MG63 (cell line): ENCODE results near the gene IQCE. TPM values are rescaled to one million over a fixed set of nuclear protein-coding genes. Genes with fewer than 3 reads are reported as not detected.
"Not testable (repeated sequence)": the region's sequence is repeated elsewhere in the genome, so short reads cannot be mapped to it uniquely, and the experiment has no call there.

Experiments
- DNase-seq: peaks from one replicate; pipeline ENCODE4 v3.0.0-alpha.2; 2020
- H3K27me3 ChIP-seq: fragments of 250-450 bp; sonication (Bioruptor Pico); 2 replicates; pipeline ENCODE4 v1.5.1; 2020; ENCODE audit warnings: mild to moderate bottlenecking, moderate library complexity
- H3K36me3 ChIP-seq: fragments of 250-450 bp; sonication (Bioruptor Pico); 2 replicates; pipeline ENCODE4 v1.5.1; 2020; ENCODE audit warnings: mild to moderate bottlenecking, moderate library complexity
- H3K4me3 ChIP-seq: fragments of 250-450 bp; sonication (Bioruptor Pico); 2 replicates; pipeline ENCODE4 v1.5.1; 2020; ENCODE audit warnings: mild to moderate bottlenecking, moderate library complexity
- H3K9me3 ChIP-seq: fragments of 250-450 bp; sonication (Bioruptor Pico); 2 replicates; pipeline ENCODE4 v1.5.1; 2020; ENCODE audit warnings: mild to moderate bottlenecking, moderate library complexity
- total RNA-seq: library from RNA; depleted of rRNA; stranded (reverse); fragments of >200 nt; shearing (Covaris generic); gene quantifications from 2 replicates; pipeline ENCODE4 v1.2.3, GENCODE V29; 2014; ENCODE audit warnings: low replicate concordance

IQCE gene
- total RNA-seq, 1 experiment from 2014 or later = 18.2 TPM

- no peaks in the 10 kb centered on the region for H3K27me3 ChIP-seq
- no peak for DNase-seq
- H3K36me3 ChIP-seq = no peaks in the 10 kb centered on the region
- no peaks in the 10 kb centered on the region for H3K9me3 ChIP-seq
- H3K4me3 ChIP-seq = no peak overlapping the region
Observed at GRCh38 chr7:2528481-2529095, 30.2 kb upstream of the IQCE start.

GRCh38 chr7:2529161-2530070, 29.4 kb upstream of the IQCE start:
- Histone ChIP-seq H3K4me3 (no peak overlapping the region), H3K27me3 (no peaks in the 10 kb centered on the region), H3K9me3 (no peaks in the 10 kb centered on the region), H3K36me3 (no peaks in the 10 kb centered on the region)
- peak; percentile 83 for DNase-seq

DNA sequence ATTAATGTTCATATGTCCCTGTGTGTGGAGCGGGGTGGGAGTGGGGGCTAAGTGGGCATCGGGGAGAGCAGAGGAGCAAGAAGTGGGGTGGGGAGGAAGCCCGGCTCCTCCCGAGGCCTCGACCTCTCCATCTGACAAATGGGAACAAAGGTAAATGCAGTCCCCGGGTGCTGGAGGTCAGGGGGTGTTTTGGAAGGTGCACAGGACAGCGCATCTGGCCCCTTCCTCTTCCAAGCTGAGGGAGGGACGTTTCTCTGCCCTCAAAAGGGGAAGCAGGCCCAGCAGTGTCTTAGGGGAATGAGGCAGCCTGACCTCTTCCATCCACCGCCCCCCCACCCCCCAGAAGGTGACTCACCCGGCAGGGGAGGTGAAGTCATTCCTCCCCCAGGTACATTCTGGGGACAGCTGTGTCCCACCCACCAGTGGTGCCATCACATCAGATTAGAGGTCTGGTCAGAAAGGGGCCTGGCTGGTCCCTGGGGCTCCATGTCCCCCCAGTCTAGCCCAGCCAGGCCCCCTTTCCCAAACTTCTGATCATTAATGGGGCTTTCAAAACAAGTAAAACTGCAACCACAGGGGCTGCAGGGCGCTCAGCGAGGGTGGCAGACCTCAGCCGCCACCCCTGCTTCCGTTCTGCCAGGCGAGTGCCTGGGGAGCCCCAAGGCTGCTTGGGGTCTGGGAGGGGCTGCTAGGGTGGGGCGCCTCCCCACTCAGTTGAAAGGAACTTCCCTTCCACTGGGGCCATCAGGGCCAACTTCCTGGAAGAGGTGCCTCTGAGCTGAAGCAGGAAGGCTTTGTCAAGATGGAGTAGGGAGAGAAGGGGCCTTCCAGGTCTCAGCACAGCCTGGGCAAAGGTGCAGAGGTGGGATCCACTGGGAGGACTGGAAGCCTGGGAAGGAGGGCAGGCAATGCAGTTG, 28.4 kb upstream of the IQCE start:
- H3K9me3 ChIP-seq = no peaks in the 10 kb centered on the region

GRCh38 chr7:2530994-2531795, 27.6 kb upstream of the IQCE start:
- not testable (repeated sequence) for H3K27me3 ChIP-seq, H3K36me3 ChIP-seq, DNase-seq, H3K4me3 ChIP-seq, H3K9me3 ChIP-seq

More for the DNA sequence above, 28.4 kb upstream of the IQCE start:
- no peak for DNase-seq
- Histone ChIP-seq H3K4me3 (no peak overlapping the region), H3K27me3 (no peaks in the 10 kb centered on the region), H3K36me3 (no peaks in the 10 kb centered on the region)

DNA sequence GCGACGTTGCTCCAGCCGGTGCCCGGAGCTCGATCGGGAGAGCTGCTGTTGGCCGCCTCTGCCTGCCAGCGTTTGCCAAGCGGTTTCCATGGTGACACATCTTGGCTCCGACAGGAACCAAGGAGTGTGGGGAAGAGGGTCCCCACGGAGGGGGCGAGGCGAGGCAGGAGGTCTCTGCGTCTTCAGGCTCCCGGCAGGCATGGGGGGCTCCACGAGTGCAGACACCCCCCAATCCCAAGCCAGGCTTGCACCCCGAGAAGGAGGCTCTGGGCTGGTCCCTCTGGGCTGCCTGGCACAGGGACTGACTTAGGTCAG, 27.0 kb upstream of the IQCE start:
- DNase-seq, H3K4me3 ChIP-seq, H3K36me3 ChIP-seq, H3K9me3 ChIP-seq, H3K27me3 ChIP-seq: not testable (repeated sequence)

- not testable (repeated sequence) for H3K4me3 ChIP-seq, H3K9me3 ChIP-seq, H3K36me3 ChIP-seq, H3K27me3 ChIP-seq, DNase-seq
Observed at GRCh38 chr7:2532199-2532772, 26.5 kb upstream of the IQCE start.

DNA sequence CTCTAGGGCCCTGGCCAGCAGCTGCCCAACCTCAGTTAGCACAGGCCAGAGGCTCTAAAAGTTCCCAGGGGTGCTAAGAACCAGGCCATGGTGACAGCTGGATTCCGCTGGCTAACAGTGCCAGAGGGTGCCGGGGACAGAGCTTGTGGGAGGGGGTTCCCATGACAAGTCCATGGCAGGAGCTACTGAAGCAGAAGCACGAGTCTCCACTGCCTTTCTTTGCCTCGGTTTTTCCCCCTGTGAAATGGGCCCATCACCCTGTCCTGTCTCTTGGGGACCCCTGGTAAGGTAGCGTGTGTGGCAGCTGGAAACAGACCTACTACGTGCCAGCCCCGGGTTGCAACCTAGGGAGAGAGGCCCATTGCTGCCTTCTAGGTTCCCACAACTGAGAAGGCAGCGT, 26.0 kb upstream of the IQCE start:
- not testable (repeated sequence) for H3K4me3 ChIP-seq, H3K27me3 ChIP-seq, DNase-seq, H3K9me3 ChIP-seq, H3K36me3 ChIP-seq

GRCh38 chr7:2533566-2533965, 25.2 kb upstream of the IQCE start:
- H3K9me3 ChIP-seq, H3K4me3 ChIP-seq, H3K27me3 ChIP-seq, H3K36me3 ChIP-seq, DNase-seq: not testable (repeated sequence)

- H3K36me3 ChIP-seq, H3K9me3 ChIP-seq, H3K4me3 ChIP-seq, DNase-seq, H3K27me3 ChIP-seq: not testable (repeated sequence)
Observed at GRCh38 chr7:2534214-2534613, 24.6 kb upstream of the IQCE start.

DNA sequence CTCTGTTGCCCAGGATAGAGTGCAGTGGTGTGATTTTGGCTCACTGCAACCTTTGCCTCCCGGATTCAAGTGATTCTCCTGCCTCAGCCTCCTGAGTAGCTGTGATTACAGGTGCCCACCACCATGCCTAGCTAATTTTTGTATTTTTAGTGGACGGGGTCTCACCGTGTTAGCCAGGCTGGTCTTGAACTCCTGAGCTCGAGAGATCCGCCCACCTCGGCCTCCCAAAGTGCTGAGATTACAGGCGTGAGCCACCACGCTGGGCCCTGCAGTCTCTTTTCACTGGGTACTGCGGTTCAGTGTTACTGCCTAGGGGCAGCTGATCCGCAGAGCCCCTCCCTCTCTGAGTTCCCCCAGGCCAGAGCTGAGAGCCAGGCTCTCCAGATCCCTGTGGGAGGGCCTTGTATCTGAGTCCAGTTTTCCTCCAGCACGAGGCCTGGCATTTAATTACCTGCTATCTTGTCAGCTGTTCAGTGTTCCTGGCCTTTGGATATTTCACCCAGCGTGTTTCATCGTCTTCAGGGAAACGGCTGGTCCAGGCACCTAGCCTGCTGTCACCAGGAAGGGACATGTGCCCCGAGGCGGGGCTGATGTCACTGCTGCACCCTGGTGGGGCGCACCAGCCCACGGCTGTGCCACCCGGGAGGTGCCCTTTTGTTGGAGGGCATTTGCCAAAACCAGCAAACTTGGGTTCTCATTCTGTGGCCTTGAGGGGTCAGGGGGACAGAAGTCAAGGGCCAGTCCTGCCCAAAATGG, 22.7 kb upstream of the IQCE start:
- not testable (repeated sequence) for DNase-seq, H3K27me3 ChIP-seq, H3K4me3 ChIP-seq

DNA sequence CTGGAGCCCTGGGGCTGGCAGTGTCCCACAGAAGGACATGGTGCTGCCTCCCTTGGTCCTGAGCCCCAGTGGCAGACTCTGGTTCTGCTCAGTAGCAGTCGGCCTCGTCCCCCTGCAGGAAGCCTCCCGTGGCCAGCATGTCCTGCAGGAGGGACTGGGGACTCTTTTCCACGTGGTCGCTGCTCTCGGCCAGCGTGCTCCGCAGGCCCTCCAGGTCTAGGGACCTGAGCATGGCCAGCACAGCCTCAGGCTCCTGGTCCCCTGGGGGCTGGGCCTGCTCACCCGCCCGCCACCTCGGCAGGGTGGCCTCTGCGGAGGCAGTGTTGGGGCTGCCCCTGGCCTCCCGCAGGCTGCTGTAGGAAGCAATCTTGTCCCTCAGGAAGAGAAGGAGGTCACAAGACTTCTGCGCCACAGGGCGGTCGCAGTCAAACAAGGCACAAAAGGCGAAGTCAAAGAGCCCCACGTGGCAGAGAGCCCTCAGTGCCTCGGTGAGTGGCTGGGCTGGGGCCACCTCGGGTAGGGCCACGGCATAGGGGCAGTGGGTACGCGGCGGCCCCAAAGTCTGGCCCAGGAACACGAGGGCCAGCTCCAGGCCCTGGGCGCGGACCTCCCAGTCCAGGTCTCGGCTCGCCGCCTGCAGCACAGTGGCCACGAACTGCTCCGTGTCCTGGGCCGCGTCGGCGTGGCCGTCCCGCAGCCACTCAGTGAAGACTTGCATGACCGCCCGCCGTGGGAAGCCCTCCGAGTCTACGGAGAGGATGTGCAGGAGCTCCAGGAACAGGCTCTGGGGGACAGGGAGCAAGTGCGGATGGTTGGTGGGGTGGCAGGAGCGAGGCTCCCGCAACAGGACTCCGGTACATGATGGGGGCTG, 20.6 kb upstream of the IQCE start:
- Histone ChIP-seq H3K36me3 (peaks cover 4% of the 10 kb centered on the region), H3K4me3 (no peak overlapping the region), H3K27me3 (no peaks in the 10 kb centered on the region), H3K9me3 (no peaks in the 10 kb centered on the region)
- DNase-seq = no peak

More for the DNA sequence above, 22.7 kb upstream of the IQCE start:
- H3K9me3 ChIP-seq, H3K36me3 ChIP-seq: not testable (repeated sequence)

- H3K9me3 ChIP-seq = no peaks in the 10 kb centered on the region
- H3K4me3 ChIP-seq = no peak overlapping the region
- H3K27me3 ChIP-seq = no peaks in the 10 kb centered on the region
- DNase-seq = no peak
- H3K36me3 ChIP-seq = peaks cover 5% of the 10 kb centered on the region
Observed at GRCh38 chr7:2539031-2539911, 19.5 kb upstream of the IQCE start.

DNA sequence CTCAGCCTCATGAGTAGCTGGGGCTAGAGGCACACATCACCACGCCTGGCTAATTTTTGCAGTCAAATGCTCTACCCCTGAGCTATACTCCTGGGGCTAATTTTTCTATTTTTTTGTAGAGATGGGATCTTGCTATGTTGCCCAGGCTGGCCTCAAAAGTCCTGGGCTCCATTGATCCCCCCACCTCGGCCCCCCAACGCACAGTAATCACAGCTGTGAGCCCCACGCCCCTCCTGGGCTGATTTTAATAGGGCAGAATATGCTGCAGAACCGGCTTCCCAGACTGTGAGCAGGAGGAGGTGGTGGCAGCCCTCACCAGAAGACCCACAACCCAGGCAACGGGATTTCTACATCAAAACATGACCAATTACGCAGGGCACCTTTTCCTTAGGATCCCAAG, 18.6 kb upstream of the IQCE start:
- no peaks in the 10 kb centered on the region for H3K27me3 ChIP-seq
- H3K4me3 ChIP-seq = no peak overlapping the region
- no peaks in the 10 kb centered on the region for H3K9me3 ChIP-seq
- peaks cover 12% of the 10 kb centered on the region for H3K36me3 ChIP-seq
- DNase-seq = no peak

DNA sequence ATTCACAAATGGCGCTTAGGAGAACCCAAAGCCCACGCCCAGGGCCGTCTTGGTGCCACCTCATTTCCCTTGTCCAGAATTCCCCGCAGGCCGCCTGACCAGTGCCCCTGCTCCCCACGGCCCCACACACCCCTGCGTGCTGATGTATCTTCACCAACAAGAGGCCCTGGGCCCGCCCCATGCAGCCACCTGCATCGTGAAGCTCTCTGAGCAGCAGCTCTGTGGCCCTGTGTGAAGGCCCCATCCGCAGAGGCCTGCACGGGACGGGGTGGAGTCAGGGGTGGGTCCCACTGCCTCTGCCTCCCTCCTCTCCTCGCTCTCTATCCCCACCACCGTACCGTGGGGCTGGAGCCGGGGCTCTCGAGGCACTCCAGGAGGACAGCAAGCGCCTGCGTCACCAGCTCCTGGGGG, 18.1 kb upstream of the IQCE start:
- no peak for DNase-seq
- no peaks in the 10 kb centered on the region for H3K27me3 ChIP-seq
- no peaks in the 10 kb centered on the region for H3K9me3 ChIP-seq
- peaks cover 15% of the 10 kb centered on the region for H3K36me3 ChIP-seq
- no peak overlapping the region for H3K4me3 ChIP-seq
